PC-3 (cell line): ENCODE measurements around the gene ARHGAP27. TPM values are rescaled to one million over a fixed set of nuclear protein-coding genes. Genes with fewer than 3 reads are reported as not detected.

Source experiments
- ATAC-seq: fragments of 200-7000 bp; cut with Tn5 transposase; 2 replicates; pipeline ENCODE4 v1.9.1; 2020; ENCODE audit warnings: mild to moderate bottlenecking, moderate library complexity
- BruUV-seq: library from RNA; stranded (reverse); fragments of 400-500 nt; replicated peaks from 2 replicates; lab custom pipeline; 2021; lab: Mats Ljungman, UMichigan
- CTCF ChIA-PET: fragments of 300-600 bp; sonication (Branson Sonifier 250); formaldehyde crosslinking; loops from one replicate; lab custom pipeline; 2022; ENCODE audit warnings: antibody characterized with exemption; lab: Charles Lee
- POLR2A ChIA-PET: fragments of 300-600 bp; sonication (Branson Sonifier 250); formaldehyde crosslinking; loops from one replicate; lab custom pipeline; 2022; ENCODE audit warnings: antibody characterized with exemption; ENCODE audit not compliant: unreplicated experiment; lab: Charles Lee
- DNase-seq: peaks from one replicate; pipeline ENCODE4 v3.0.0-alpha.2; 2015
- H2AFZ ChIP-seq: fragments of 300-600 bp; sonication (generic); 2 replicates; pipeline ENCODE4 v1.6.0; 2016; ENCODE audit warnings: antibody characterized with exemption, low read length
- H3F3A ChIP-seq: fragments of 300-600 bp; sonication (generic); one replicate; pipeline ENCODE4 v1.6.0; 2017; ENCODE audit warnings: antibody characterized with exemption, low read length, control low read depth, mild to moderate bottlenecking; ENCODE audit not compliant: unreplicated experiment
- H3K27ac ChIP-seq: fragments of 300-600 bp; sonication (generic); 2 replicates; pipeline ENCODE4 v1.5.1; 2016; ENCODE audit warnings: mild to moderate bottlenecking, low read length
- H3K27me3 ChIP-seq: fragments of 300-600 bp; sonication (generic); 2 replicates; pipeline ENCODE4 v1.6.1; 2016; ENCODE audit warnings: low read length, mixed read lengths
- H3K36me3 ChIP-seq: fragments of 300-600 bp; sonication (generic); 2 replicates; pipeline ENCODE4 v1.6.1; 2016; ENCODE audit warnings: low read depth, mixed run types, low read length, mixed read lengths
- H3K4me1 ChIP-seq: fragments of 300-600 bp; sonication (generic); 2 replicates; pipeline ENCODE4 v1.5.1; 2016; ENCODE audit warnings: low read length; ENCODE audit not compliant: insufficient read depth
- H3K4me2 ChIP-seq: fragments of 300-600 bp; sonication (generic); 2 replicates; pipeline ENCODE4 v1.6.0; 2016; ENCODE audit warnings: low read length
- H3K4me3 ChIP-seq: fragments of 300-600 bp; sonication (generic); 2 replicates; pipeline ENCODE4 v1.5.1; 2016; ENCODE audit warnings: mild to moderate bottlenecking, low read length, mixed read lengths
- H3K79me2 ChIP-seq: fragments of 300-600 bp; sonication (generic); 2 replicates; pipeline ENCODE4 v1.6.1; 2017; ENCODE audit warnings: low read length, mixed read lengths
- H3K9ac ChIP-seq: fragments of 300-600 bp; sonication (generic); 2 replicates; pipeline ENCODE4 v1.6.0; 2016; ENCODE audit warnings: mild to moderate bottlenecking, low read length
- H3K9me2 ChIP-seq: fragments of 300-600 bp; sonication (generic); replicated peaks from 2 replicates; pipeline ENCODE4 v1.6.1; 2016; ENCODE audit warnings: mixed run types, low read length, mixed read lengths
- H3K9me3 ChIP-seq: fragments of 300-600 bp; sonication (generic); 2 replicates; pipeline ENCODE4 v1.6.1; 2016; ENCODE audit warnings: low read length, mixed read lengths
- H4K20me1 ChIP-seq: fragments of 300-600 bp; sonication (generic); 2 replicates; pipeline ENCODE4 v1.6.1; 2016; ENCODE audit warnings: low read length, mixed read lengths
- CTCF ChIP-seq: fragments of 300-600 bp; sonication (generic); conservative IDR thresholded peaks from 2 replicates; pipeline ENCODE4 v1.5.1; 2017; ENCODE audit warnings: antibody characterized with exemption, low read depth, mild to moderate bottlenecking, low read length
- EZH2 ChIP-seq: fragments of 300-600 bp; sonication (generic); IDR thresholded peaks from one replicate; pipeline ENCODE4 v1.6.1; 2017; ENCODE audit warnings: antibody characterized with exemption, mild to moderate bottlenecking, low read length; ENCODE audit not compliant: unreplicated experiment
- EZH2phosphoT487 ChIP-seq: fragments of 300-600 bp; sonication (generic); IDR thresholded peaks from 2 replicates; pipeline ENCODE4 v1.6.1; 2018; ENCODE audit warnings: mild to moderate bottlenecking, antibody characterized with exemption, low read length, borderline replicate concordance
- intact Hi-C: fragments of 100-400 bp; cut with micrococcal nuclease; formaldehyde crosslinking; loops from 2 replicates; pipeline ENCODE4 v1.9.0; 2023
- total RNA-seq: library from RNA; depleted of rRNA; stranded (reverse); fragments of >200 nt; gene quantifications from 2 replicates; pipeline ENCODE4 v1.2.3, GENCODE V29; 2014

ARHGAP27 gene
- total RNA-seq, 1 experiment from 2014 or later: 119 TPM

- no TSS peak for BruUV-seq
- Histone ChIP-seq H3K27me3 (no peaks in the 10 kb centered on the region), H3K4me2 (no peak overlapping the region), H3K9me3 (no peaks in the 10 kb centered on the region), H3K4me3 (no peak overlapping the region), H3K9me2 (no peaks in the 10 kb centered on the region), H3F3A (no peaks in the 10 kb centered on the region), H3K4me1 (peaks cover 52% of the 10 kb centered on the region), H3K36me3 (no peaks in the 10 kb centered on the region; the same call in 1 of the 2 replicates), H3K79me2 (peaks cover 59% of the 10 kb centered on the region), H3K9ac (no peak overlapping the region), H2AFZ (no peak overlapping the region), H3K27ac (no peak overlapping the region), H4K20me1 (peaks cover 26% of the 10 kb centered on the region; the same call in 1 of the 2 replicates)
- DNase-seq: no peak
- TF ChIP-seq CTCF: no peak
- intact Hi-C loops: loop anchor here (5.0 kb wide), 1 partner anchor 51 kb away; no protein-coding TSS in a partner anchor
- ATAC-seq: no peak
- ChIA-PET CTCF (interaction anchor here (1.3 to 2.1 kb wide), 6 partner anchors 30 to 291 kb away, joined by 7 to 45 read pairs (median 10); partner anchors contain the start of gene ACBD4), POLR2A (no interaction called here)
Observed at GRCh38 chr17:45426561-45426960, 6.1 kb downstream of the ARHGAP27 start.

- DNase-seq (no peak), ATAC-seq (no peak)
- intact Hi-C loops: loop anchor here (1.0 to 5.0 kb wide), 3 partner anchors 31 to 109 kb away; partner anchors contain the start of gene MAP3K14
- H3K9me2 ChIP-seq: no peaks in the 10 kb centered on the region
- H3K9me3 ChIP-seq: no peaks in the 10 kb centered on the region
- no peak overlapping the region; the same call in 1 of the 2 replicates for H3K4me3 ChIP-seq
- H4K20me1 ChIP-seq: peaks cover 31% of the 10 kb centered on the region; the same call in 1 of the 2 replicates
- peak overlapping the region; percentile 94 for H3K4me2 ChIP-seq
- H3K27ac ChIP-seq: peak overlapping the region; percentile 92
- H3K36me3 ChIP-seq: no peaks in the 10 kb centered on the region; the same call in 1 of the 2 replicates
- H3K4me1 ChIP-seq: peaks cover 49% of the 10 kb centered on the region
- H3K27me3 ChIP-seq: no peaks in the 10 kb centered on the region
- POLR2A ChIA-PET: interaction anchor here (0.5 to 0.9 kb wide), 3 partner anchors 160 to 278 kb away, joined by 3 read pairs; partner anchors contain the start of gene HEXIM1
- TF ChIP-seq CTCF: no peak
- no peak for TF ChIP-seq EZH2phosphoT487
- no peak for TF ChIP-seq EZH2
- H2AFZ ChIP-seq: no peak overlapping the region
- CTCF ChIA-PET: interaction anchor here (0.7 to 2.1 kb wide), 10 partner anchors 19 to 291 kb away, joined by 4 to 45 read pairs (median 8); partner anchors contain the start of gene ACBD4
- peaks cover 62% of the 10 kb centered on the region for H3K79me2 ChIP-seq
- BruUV-seq: TSS peak; percentile 44
- H3K9ac ChIP-seq: no peak overlapping the region
- no peaks in the 10 kb centered on the region for H3F3A ChIP-seq
Observed at GRCh38 chr17:45425984-45426413, 6.7 kb downstream of the ARHGAP27 start.
